HepG2 (cell line): Measurements from ENCODE around the gene OAS1.

Experiments
- CBX2 ChIP-seq, 2 experiments: fragments of 200-600 bp in 1 of 2; sonication (generic); formaldehyde crosslinking in 1 of 2; IDR thresholded peaks; 2 replicates each; pipeline versions ENCODE4 v1.7.0 to v1.8.1; 2018 to 2022; ENCODE audit warnings: low read depth in 2 of 2, low read length in 1 of 2, mild to moderate bottlenecking in 1 of 2, missing genetic modification reagents in 1 of 2
- ZNF660 ChIP-seq: sonication (generic); formaldehyde crosslinking; IDR thresholded peaks from 2 replicates; pipeline ENCODE4 v1.5.1; 2020; ENCODE audit warnings: mild to moderate bottlenecking, low read depth, missing genetic modification reagents, borderline replicate concordance

GRCh38 chr12:112961536-112961935, 54.8 kb downstream of the OAS1 start:
- no peak for TF ChIP-seq CBX2 (IDR thresholded peaks at IDR 0.05; ENCODE audit: low read depth, low read length)
- TF ChIP-seq CBX2 (CRISPR knock-in tag; IDR thresholded peaks at IDR 0.05; ENCODE audit: low read depth), result no peak
- no peak for TF ChIP-seq ZNF660 (CRISPR knock-in tag)
